ENCODE results near the gene BBC3.
"Not testable (repeated sequence)": the region's sequence is repeated elsewhere in the genome, so short reads cannot be mapped to it uniquely, and the experiment has no call there.

The BBC3 gene

GRCh38 chr19:47258434-47258833 lies 27.4 kb upstream of the BBC3 start:
- DNase-seq (ENCODE audit: low read depth in 2 of 2): no peak

GRCh38 chr19:47257411-47258169 lies 26.6 kb upstream of the BBC3 start:
- DNase-seq (ENCODE audit: low read depth in 2 of 2): no peak

GRCh38 chr19:47256693-47257410 lies 25.9 kb upstream of the BBC3 start:
- peak; percentile 98 for DNase-seq (ENCODE audit: low read depth in 2 of 2)

- peak; percentile 91 to 92 for DNase-seq (ENCODE audit: low read depth in 2 of 2)
Observed at GRCh38 chr19:47255879-47256692, 25.1 kb upstream of the BBC3 start, which contains the start of gene CCDC9. CCDC9 (plus strand) TSS chr19:47256525; CDS start chr19:47258401, 1,876 bp downstream.

- DNase-seq (ENCODE audit: low read depth in 2 of 2): no peak
Observed at GRCh38 chr19:47253970-47254369, 23.0 kb upstream of the BBC3 start.

GRCh38 chr19:47253467-47253881 lies 22.5 kb upstream of the BBC3 start:
- peak; percentile 81 for DNase-seq (ENCODE audit: low read depth in 2 of 2)

GRCh38 chr19:47253016-47253415 lies 22.0 kb upstream of the BBC3 start:
- DNase-seq (ENCODE audit: low read depth in 2 of 2): not testable (repeated sequence)

- peak in 1 of 2 experiments; percentile 46 for DNase-seq (ENCODE audit: low read depth in 2 of 2)
Observed at GRCh38 chr19:47247308-47247990, 16.4 kb upstream of the BBC3 start.

- peak; percentile 95 for DNase-seq (ENCODE audit: low read depth in 2 of 2)
Observed at GRCh38 chr19:47243776-47244547, 13.0 kb upstream of the BBC3 start.

- DNase-seq (ENCODE audit: low read depth in 2 of 2): no peak
Observed at GRCh38 chr19:47243364-47243775, 12.4 kb upstream of the BBC3 start.

- DNase-seq (ENCODE audit: low read depth in 2 of 2): no peak
Observed at GRCh38 chr19:47241919-47242577, 11.0 kb upstream of the BBC3 start.

GRCh38 chr19:47240996-47241918 lies 10.3 kb upstream of the BBC3 start:
- peak; percentile 55 to 57 for DNase-seq (ENCODE audit: low read depth in 2 of 2)

GRCh38 chr19:47240556-47240955 lies 9.6 kb upstream of the BBC3 start:
- DNase-seq (ENCODE audit: low read depth in 2 of 2): no peak

GRCh38 chr19:47239610-47240296 lies 8.8 kb upstream of the BBC3 start:
- no peak for DNase-seq (ENCODE audit: low read depth in 2 of 2)

GRCh38 chr19:47239152-47239551 lies 8.2 kb upstream of the BBC3 start:
- no peak for DNase-seq (ENCODE audit: low read depth in 2 of 2)

GRCh38 chr19:47236072-47236675 lies 5.2 kb upstream of the BBC3 start:
- no peak for DNase-seq (ENCODE audit: low read depth in 2 of 2)

- DNase-seq (ENCODE audit: low read depth in 2 of 2): no peak
Observed at GRCh38 chr19:47232422-47233211, 1.6 kb upstream of the BBC3 start.
